ENCODE data around the gene TIMD4.
"Not testable (repeated sequence)": the region's sequence is repeated elsewhere in the genome, so short reads cannot be mapped to it uniquely, and the experiment has no call there.

TIMD4 gene

GRCh38 chr5:156963125-156963524 is at the start of gene TIMD4:
Gene TIMD4, minus strand, starts transcription at chr5:156963226. Its CDS starts 28 bp downstream, at chr5:156963198.
- no peak for DNase-seq (ENCODE audit: low read depth in 1 of 2, low spot score in 1 of 2)

DNA sequence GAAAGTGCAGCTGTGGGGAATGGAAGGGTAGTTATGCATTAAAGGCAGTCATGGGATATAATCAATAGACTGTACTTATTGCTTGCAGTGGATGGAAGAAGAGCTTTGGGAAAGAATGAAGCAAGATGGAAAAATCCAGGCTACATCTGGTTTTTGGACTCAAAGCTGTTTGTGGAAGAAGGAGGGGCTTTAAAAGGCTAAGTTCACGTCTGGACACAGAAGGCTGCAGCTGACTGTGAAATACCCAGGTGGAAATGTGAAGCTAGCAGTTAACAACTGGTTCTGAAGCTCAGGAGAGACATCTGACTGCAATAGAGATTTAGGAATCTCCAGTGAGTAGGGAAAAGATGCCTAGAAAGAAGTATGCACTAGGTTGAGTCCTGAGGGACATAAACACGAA is 43.2 kb upstream of the TIMD4 start:
- DNase-seq (ENCODE audit: low read depth in 1 of 2, low spot score in 1 of 2): no peak

DNA sequence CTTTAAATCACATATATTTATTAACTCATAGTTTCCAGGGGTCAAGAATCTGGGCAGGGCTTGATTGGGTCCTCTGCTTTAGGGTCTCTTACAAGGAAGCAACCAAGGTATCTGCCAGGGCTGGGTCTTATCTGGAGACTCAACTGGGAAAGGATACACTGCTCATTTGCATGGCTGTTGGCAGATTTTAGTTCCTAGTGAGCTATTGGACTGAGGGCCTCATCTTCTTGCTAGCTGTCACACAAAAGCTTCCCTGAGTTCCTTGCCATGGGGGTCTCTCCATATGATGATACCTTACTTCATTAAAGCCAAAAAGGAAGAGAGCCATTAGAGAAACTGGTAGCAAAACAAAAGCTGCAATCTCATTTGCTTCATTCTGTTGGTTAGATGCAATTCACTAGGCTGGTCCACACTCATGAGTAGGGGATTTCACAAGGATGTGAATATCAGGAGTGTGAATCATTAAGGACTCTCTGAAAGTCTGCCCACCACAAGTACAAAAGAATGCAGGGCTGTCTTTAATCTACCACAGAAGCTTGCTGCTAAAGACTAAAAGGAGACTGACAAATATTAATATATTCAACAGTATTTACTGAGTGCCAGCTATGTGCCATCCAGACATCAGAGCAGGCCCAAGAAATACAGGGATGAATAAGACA is 42.0 kb upstream of the TIMD4 start:
- no peak for DNase-seq (ENCODE audit: low read depth in 1 of 2, low spot score in 1 of 2)

- DNase-seq (ENCODE audit: low read depth in 1 of 2, low spot score in 1 of 2): no peak
Measured at GRCh38 chr5:156991714-156992113, 28.7 kb upstream of the TIMD4 start.

GRCh38 chr5:156984064-156984463 is 21.0 kb upstream of the TIMD4 start:
- no peak for DNase-seq (ENCODE audit: low read depth in 1 of 2, low spot score in 1 of 2)

DNA sequence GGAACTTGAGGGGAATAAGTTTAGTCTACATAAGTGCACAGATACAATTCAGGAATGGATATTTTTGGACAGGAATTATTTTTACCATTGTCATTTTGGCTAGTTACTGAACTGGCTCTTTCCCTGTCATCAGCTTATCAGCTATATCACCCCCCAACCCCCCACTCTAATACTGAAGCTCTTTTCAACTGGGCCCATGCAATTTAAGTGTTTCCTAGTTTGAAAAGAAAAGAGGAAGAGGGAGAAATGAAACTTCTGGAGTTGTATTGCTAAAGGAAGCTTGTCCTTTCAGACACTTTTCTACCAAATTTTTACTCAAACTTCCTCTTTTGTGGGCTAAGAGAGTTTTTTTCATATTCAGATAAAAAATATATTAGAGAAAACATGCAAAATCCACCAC is 18.5 kb upstream of the TIMD4 start:
- no peak for DNase-seq (ENCODE audit: low read depth in 1 of 2, low spot score in 1 of 2)

- no peak for DNase-seq (ENCODE audit: low read depth in 1 of 2, low spot score in 1 of 2)
Measured at GRCh38 chr5:156974328-156974727, 11.3 kb upstream of the TIMD4 start.

DNA sequence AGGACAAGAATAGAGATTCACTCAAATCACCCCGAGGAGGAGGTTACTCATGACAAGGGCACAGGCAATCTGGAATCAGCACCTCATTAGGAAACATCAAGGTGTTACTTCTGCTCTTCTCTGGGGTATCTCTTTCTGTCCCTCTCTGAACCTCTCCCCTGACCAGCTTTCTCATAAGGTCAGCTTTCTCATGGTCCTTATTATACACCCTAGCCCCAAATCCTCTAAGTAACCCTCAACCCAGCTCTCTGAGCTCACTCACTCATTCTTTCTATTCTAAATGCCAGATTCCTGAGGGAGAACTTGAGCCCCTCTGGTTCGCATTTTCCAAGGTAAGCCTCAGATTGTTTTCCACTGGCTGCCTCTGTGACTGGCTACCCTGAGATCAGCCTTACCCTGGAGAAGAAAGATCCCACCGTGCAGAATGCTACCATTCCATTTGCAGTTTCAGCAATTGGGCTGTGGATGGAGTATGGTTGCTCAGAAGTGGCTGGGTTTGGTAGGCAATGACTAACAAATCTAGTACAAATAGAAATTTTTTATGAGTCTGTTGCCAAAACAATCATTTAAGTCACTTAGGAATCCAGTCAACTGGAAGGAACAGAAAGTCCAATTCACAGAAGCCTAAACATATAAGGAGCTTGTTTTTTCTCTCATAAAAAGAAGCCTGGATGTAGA is 9.0 kb upstream of the TIMD4 start:
- DNase-seq (ENCODE audit: low read depth in 1 of 2, low spot score in 1 of 2): no peak

DNA sequence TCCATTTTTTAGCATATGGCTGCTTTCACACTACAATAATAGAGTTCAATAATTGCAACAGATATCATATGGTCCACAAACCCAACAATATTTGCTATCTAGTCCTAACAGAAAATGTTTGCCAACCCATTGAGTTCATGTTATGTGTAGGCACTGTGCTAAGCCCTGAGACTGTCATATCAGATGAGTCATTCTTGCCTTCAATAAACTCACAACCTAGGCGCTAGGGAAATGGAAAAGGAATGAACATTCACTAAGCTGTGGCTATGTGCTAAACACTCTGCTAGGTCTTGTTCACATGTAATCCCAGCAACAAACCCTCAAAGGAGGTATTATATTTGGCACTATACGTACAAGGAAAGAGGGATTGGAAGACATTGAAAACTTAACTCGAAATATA is 8.4 kb upstream of the TIMD4 start:
- no peak for DNase-seq (ENCODE audit: low read depth in 1 of 2, low spot score in 1 of 2)

DNA sequence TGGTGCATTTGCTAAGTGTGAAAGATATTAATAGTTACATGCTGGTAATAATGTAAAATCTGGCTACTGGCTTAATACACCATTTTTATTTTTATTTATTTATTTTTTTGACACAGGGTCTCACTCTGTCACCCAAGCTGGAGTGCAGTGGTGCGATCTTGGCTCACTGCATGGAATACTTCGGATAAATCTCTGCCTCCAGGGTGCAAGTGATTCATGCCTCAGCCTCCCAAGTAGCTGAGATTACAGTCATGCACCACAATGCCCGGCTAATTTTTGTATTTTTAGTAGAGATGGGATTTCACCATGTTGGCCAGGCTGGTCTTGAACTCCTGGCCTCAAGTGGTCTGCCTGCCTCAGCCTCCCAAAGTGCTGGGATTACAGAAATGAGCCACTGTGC is 4.4 kb upstream of the TIMD4 start:
- not testable (repeated sequence) for DNase-seq (ENCODE audit: low read depth in 1 of 2, low spot score in 1 of 2)

DNA sequence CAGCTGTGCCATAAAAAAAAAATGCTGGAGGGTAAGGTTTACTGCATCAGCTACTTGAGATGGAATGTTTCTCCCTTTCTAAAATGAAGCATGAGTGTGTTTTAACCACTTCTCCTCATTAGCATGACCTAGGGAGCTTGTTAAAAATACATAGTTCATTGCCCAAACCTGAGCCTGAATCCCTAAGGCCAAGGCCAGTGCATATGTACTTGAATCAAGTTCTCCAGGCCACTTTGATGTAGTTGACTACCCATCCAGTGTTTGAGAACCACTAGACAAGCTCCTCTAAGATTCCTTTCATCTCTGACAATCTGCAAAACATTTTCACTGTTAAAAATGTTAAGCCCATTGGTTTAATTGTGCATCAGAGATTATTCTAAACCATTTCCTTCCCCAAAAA is 6.7 kb downstream of the TIMD4 start:
- no peak for DNase-seq (ENCODE audit: low read depth in 1 of 2, low spot score in 1 of 2)

DNA sequence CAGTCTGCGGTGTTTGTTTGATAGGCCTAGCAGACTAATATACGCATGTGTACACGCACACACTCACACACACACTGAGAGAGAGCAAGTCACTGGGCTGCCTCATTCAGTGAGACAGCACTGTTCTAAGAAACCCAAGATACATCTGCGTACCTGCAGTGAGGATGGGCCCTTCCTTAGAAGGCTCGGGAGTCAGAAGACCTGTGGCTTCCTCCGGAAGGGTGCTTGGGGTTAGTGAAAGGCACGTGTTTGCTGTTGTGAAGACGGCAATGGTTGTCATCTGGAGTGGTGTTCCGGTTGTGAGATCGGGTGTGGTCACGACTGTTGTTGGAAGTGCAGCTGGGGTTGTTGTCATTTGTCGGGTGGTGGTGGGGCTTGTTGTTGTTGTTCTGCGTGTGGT is 11.7 kb downstream of the TIMD4 start:
- DNase-seq (ENCODE audit: low read depth in 1 of 2, low spot score in 1 of 2): no peak

DNA sequence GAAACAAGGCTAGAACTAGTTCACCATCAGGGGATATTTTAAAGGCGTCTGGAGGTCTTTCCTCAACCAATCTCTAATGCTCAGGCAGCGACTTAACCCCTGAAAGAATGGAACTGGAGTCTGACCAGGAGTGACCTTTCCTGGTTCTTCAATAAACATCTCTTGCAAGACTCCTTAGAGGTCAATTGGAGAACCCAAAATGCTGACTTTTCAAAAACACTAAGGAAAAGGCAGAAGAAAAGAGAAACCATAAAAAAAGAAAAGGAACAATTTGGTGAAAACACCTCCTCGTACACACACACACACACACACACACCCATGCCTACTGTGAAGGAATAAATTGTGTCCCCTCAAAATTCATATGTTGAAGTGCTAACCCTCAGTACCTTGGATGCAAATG is 12.3 kb downstream of the TIMD4 start:
- DNase-seq (ENCODE audit: low read depth in 1 of 2, low spot score in 1 of 2): no peak

- DNase-seq (ENCODE audit: low read depth in 1 of 2, low spot score in 1 of 2): no peak
Measured at GRCh38 chr5:156949424-156949823, 13.6 kb downstream of the TIMD4 start.

- no peak for DNase-seq (ENCODE audit: low read depth in 1 of 2, low spot score in 1 of 2)
Measured at GRCh38 chr5:156947925-156948324, 15.1 kb downstream of the TIMD4 start.

GRCh38 chr5:156942064-156942463 is 21.0 kb downstream of the TIMD4 start:
- no peak for DNase-seq (ENCODE audit: low read depth in 1 of 2, low spot score in 1 of 2)

- not testable (repeated sequence) for DNase-seq (ENCODE audit: low read depth in 1 of 2, low spot score in 1 of 2)
Measured at GRCh38 chr5:156940462-156940861, 22.6 kb downstream of the TIMD4 start.

DNA sequence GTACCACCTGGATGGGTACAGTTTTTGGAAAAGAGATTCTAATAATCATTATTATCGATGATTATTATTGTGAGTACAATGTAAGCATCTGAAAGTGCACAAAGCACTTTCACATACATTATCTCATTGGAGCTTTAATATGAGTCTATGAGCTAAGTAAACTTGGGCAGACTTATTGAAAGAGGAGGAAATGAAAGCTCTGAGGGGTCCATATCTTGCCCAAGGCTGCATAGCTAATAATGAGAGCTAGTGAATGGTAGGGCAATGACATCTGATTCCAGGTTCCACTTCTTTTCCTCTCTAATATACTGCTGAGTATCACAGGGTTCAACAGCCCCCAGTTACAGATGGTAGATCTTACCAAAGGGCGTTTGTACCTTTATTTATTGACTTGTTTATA is 26.1 kb downstream of the TIMD4 start:
- no peak for DNase-seq (ENCODE audit: low read depth in 1 of 2, low spot score in 1 of 2)

DNA sequence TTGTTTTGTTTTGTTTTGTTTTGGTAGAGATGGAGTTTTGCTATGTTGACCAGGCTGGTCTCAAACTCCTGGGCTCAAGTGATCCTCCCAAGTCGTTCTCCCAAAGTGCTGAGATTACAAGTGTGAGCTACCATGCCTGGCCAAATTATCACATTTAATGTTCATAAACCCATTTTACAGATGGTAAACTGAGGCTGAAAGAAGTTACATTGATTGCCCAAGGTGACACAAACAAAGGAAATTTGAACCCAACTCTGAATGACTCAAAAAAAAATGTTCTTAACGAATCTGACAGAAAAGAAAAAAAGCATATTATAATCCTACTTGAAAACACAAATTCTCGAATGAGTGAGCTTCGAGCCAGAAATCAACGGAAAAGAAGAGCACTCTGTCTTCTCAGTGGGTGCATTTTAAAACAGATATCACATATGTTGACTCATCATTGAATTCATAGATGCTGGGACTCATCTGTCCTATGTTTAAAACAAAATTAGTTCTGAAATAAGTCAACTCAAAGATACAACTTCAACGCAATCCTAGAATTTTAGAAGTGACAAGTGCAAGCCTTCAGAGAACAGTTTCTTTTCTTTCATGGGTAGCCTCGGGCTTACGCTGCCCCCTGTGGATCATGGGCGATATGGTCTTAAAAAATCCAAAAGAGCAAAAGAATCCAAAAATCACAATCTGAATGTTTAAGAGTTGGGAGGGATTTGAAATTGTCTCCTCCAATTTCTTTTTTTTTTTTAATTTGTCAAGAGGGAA is 28.4 kb downstream of the TIMD4 start:
- DNase-seq (ENCODE audit: low read depth in 1 of 2, low spot score in 1 of 2): peak; percentile 13 to 25

DNA sequence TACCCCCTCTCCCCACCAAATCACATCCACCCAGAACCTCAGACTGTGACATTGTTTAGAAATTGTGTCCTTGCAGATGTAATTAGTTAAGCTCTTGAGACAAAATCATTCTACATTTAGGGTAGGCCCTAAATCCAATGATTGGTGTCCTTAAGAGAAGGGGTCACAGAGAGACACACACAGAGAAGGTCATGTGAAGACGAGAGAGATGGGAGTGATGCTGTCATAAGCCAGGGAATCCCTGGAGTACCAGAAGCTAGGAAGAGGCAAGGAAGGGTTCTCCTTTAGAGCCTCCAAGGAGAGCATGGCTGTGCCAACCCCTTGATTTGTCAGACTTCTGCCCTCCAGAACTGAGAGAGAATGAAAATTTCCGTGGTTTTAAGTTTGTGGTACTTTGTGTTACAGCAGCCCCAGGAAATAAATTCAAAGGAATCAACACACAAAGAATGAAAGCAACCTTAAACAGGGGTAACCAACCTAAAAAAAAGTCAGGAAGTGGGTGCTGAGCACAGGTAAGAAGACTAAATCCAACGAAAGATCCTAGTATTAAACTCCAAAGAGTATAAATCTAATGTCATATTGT is 33.6 kb downstream of the TIMD4 start:
- DNase-seq (ENCODE audit: low read depth in 1 of 2, low spot score in 1 of 2): no peak

- no peak for DNase-seq (ENCODE audit: low read depth in 1 of 2, low spot score in 1 of 2)
Measured at GRCh38 chr5:156927545-156927944, 35.5 kb downstream of the TIMD4 start.

- DNase-seq (ENCODE audit: low read depth in 1 of 2, low spot score in 1 of 2): not testable (repeated sequence)
Measured at GRCh38 chr5:156925767-156926166, 37.3 kb downstream of the TIMD4 start.
